Gastroesophageal sphincter (tissue), 4 donors: ENCODE data around the gene TENM3. TPM values are rescaled to one million over a fixed set of nuclear protein-coding genes. Genes with fewer than 3 reads are reported as not detected.

Experiments used
- ATAC-seq: fragments of 150-250 bp; one replicate; pipeline ENCODE4 v1.9.1; 2016; ENCODE audit warnings: mild to moderate bottlenecking, moderate library complexity
- H3K27ac ChIP-seq, 4 donors: fragments of 200-600 bp; sonication (generic) in 3 of 4; 1 replicate in 3 of 4; 2 replicates in 1 of 4; pipeline ENCODE4 v1.5.1; 2016 to 2019
- H3K27me3 ChIP-seq: fragments of 200-600 bp; sonication (generic); one replicate; pipeline ENCODE4 v1.5.1; 2019
- H3K36me3 ChIP-seq, 2 donors: fragments of 200-600 bp; sonication (generic); one replicate each; pipeline ENCODE4 v1.5.1; 2019; ENCODE audit warnings: control low read depth in 1 of 2
- H3K4me1 ChIP-seq, 3 donors: fragments of 200-600 bp; sonication (generic); 1 replicate in 2 of 3; 2 replicates in 1 of 3; pipeline ENCODE4 v1.5.1; 2016 to 2019; ENCODE audit warnings: control low read depth in 2 of 3
- H3K4me3 ChIP-seq, 2 donors: fragments of 200-600 bp; sonication (generic); one replicate each; pipeline ENCODE4 v1.5.1; 2019; ENCODE audit warnings: mild to moderate bottlenecking in 1 of 2, moderate library complexity in 1 of 2
- H3K9me3 ChIP-seq, 3 donors: fragments of 200-600 bp; sonication (generic); one replicate each; pipeline ENCODE4 v1.5.1; 2017 to 2019; ENCODE audit warnings: control low read depth in 2 of 3
- EP300 ChIP-seq: sonication (generic); formaldehyde crosslinking; IDR thresholded peaks from one replicate; pipeline ENCODE4 v1.6.1; 2017; ENCODE audit warnings: antibody characterized with exemption, mild to moderate bottlenecking
- POLR2A ChIP-seq, 2 donors: fragments of 450-650 bp; IDR thresholded peaks; one replicate each; pipeline ENCODE4 v1.6.1; 2017; ENCODE audit warnings: antibody characterized with exemption in 2 of 2, mild to moderate bottlenecking in 2 of 2, moderate library complexity in 1 of 2
- POLR2AphosphoS5 ChIP-seq: sonication (generic); formaldehyde crosslinking; IDR thresholded peaks from one replicate; pipeline ENCODE4 v1.6.1; 2017; ENCODE audit warnings: antibody characterized with exemption
- WGBS, 2 donors: methylation state at CpG; one replicate each; pipeline ENCODE4 v1.1.5; 2018; ENCODE audit warnings: low coverage in 1 of 2; 5-methylcytosine and 5-hydroxymethylcytosine counted together
- total RNA-seq, 4 donors: library from RNA; depleted of rRNA; stranded (reverse); fragments of >200 nt; gene quantifications; one replicate each; pipeline ENCODE4 v1.1.0, GENCODE V29; 2016
- TF ChIP-seq, protein P1 (sequence below), 4 experiments: fragments of 200-600 bp in 2 of 4; fragments of 450-650 bp in 2 of 4; sonication (generic) in 1 of 4; IDR thresholded peaks; one replicate each; pipeline ENCODE4 v1.5.1; 2017 to 2019; ENCODE audit warnings: antibody characterized with exemption in 4 of 4, mild to moderate bottlenecking in 2 of 4, moderate library complexity in 2 of 4

Gene TENM3
- total RNA-seq, 4 donors from 2014 or later = 8.2 to 39.9 (median 15.8) TPM

DNA sequence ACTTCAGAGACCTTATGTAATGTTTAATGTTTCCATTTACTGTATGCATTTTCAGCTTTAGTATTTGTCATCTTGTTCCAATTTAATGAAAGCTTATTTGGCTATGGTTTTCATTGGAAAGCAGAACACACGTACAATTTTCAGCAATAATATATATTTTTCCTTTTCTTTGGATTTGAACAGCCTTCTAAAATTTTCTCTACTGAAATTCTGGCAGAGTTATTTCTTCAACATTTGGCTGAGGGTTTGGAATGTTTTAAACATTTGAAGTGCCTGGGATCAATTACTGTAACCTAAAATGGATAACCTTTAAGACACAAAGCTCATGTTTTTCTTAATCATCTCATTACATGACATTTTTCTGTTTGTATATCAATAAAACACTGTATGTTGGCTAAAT is 156.9 kb downstream of the TENM3 start:
- Histone ChIP-seq H3K4me3 (no peak overlapping the region), H3K27me3 (no peaks in the 10 kb centered on the region), H3K4me1 (no peaks in the 10 kb centered on the region), H3K36me3 (no peaks in the 10 kb centered on the region), H3K9me3 (no peaks in the 10 kb centered on the region), H3K27ac (no peak overlapping the region)
- WGBS, 2 donors = 74 to 90% methylated on average over 1 of the region's 1 CpG
- no peak for ATAC-seq
- TF ChIP-seq, protein P1, sequence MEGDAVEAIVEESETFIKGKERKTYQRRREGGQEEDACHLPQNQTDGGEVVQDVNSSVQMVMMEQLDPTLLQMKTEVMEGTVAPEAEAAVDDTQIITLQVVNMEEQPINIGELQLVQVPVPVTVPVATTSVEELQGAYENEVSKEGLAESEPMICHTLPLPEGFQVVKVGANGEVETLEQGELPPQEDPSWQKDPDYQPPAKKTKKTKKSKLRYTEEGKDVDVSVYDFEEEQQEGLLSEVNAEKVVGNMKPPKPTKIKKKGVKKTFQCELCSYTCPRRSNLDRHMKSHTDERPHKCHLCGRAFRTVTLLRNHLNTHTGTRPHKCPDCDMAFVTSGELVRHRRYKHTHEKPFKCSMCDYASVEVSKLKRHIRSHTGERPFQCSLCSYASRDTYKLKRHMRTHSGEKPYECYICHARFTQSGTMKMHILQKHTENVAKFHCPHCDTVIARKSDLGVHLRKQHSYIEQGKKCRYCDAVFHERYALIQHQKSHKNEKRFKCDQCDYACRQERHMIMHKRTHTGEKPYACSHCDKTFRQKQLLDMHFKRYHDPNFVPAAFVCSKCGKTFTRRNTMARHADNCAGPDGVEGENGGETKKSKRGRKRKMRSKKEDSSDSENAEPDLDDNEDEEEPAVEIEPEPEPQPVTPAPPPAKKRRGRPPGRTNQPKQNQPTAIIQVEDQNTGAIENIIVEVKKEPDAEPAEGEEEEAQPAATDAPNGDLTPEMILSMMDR (IDR thresholded peaks at IDR 0.05) = no peak
- no peak for TF ChIP-seq POLR2AphosphoS5

DNA sequence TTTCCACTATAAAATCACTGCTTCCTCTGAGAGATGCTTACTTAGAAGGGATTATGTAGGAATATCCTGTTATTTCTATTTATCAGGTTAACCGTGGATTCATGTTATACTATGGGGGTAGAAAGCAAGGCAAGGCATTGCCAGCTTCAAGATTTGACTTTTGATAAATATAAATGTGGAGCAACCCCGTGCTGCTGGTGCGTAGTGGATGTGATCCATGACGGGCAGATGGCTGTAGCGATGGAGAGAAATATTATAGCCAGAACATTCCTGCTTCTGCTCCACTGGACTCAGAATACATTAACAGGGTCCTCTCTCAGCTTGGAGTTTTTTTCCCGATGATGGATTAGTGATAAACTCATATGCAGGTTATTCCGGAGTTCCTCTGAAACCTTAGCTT is 157.6 kb downstream of the TENM3 start:
- no peak overlapping the region for H3K4me3 ChIP-seq
- TF ChIP-seq, protein P1 (IDR thresholded peaks at IDR 0.05) = no peak
- TF ChIP-seq POLR2AphosphoS5 = no peak
- TF ChIP-seq EP300 = no peak
- TF ChIP-seq POLR2A (IDR thresholded peaks at IDR 0.05) = no peak

DNA sequence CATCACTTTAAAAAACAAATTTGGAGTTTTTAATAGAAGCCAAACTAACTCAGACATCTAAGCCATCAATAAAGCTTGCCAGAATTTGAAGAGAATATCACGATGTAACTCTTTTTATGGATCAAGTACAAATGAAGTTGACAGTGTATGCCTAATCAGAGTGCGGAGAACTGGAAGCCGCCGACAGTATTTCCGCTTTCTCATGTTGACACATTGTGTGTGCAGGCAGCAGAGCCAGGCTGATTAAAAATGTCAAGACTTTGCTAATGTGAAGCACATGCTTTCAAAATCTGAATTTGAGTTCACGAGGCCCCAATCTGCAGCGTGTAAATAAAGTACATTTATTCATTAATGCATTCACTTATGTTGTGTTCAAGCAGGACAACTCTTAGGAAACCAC is 161.2 kb downstream of the TENM3 start:
- no peak overlapping the region for H3K4me3 ChIP-seq
- TF ChIP-seq POLR2A (IDR thresholded peaks at IDR 0.05) (no peak), EP300 (no peak), POLR2AphosphoS5 (no peak)
- TF ChIP-seq, protein P1 (IDR thresholded peaks at IDR 0.05) = no peak
- no peaks in the 10 kb centered on the region for H3K9me3 ChIP-seq
- no peak for ATAC-seq
- H3K36me3 ChIP-seq = no peaks in the 10 kb centered on the region
- 53 to 75% methylated on average over 7 of the region's 7 CpGs for WGBS, 2 donors
- no peaks in the 10 kb centered on the region for H3K27me3 ChIP-seq
- H3K4me1 ChIP-seq = no peaks in the 10 kb centered on the region
- H3K27ac ChIP-seq = no peak overlapping the region

More for the DNA sequence above, 157.6 kb downstream of the TENM3 start:
- ATAC-seq = no peak
- no peak overlapping the region for H3K27ac ChIP-seq
- no peaks in the 10 kb centered on the region for H3K27me3 ChIP-seq
- no peaks in the 10 kb centered on the region for H3K9me3 ChIP-seq
- no peaks in the 10 kb centered on the region for H3K4me1 ChIP-seq
- WGBS, 2 donors = 86 to 90% methylated on average over 2 to 7 of the region's 7 CpGs
- no peaks in the 10 kb centered on the region for H3K36me3 ChIP-seq

DNA sequence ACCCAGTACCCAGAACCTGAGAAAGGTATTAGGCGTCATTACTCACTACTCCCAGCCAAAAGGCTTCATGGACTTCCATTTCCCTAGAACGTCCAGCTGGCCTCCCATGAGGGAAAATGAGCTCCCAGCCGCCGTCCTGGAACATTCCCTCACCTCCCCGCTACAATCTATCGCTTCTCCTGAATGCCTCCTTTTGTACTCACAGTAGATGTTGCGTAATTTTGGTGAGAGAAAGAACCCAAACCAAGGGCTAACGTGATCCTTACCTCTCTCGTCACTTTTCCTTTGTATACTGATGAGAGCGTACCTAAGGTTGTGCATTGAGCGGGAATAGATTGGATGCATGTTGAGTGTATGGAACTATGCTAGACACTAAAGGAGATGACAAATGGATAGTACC is 161.9 kb downstream of the TENM3 start:
- WGBS, 2 donors = 88 to 95% methylated on average over 7 to 10 of the region's 11 CpGs

DNA sequence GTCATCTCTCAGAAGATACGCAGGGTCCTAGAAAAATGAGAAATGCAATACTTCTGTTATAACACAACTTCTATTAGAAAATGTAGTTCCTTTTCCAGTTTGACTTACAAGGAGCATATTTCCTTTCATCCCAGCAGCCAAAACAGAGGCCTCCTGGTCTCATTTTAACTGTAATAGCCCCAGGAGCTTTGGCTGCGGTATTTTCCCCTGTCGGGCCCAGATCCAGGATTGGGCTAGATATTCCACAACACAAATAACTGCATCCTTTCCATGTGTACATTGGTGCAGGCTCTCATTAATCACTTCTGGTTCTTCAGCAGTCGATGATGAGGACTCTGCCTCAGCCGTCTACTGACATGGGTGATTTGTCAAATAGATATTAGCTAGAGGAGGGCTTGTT is 166.1 kb downstream of the TENM3 start:
- TF ChIP-seq POLR2A (IDR thresholded peaks at IDR 0.05) = no peak
- no peak for TF ChIP-seq EP300
- TF ChIP-seq, protein P1 (IDR thresholded peaks at IDR 0.05) = no peak
- TF ChIP-seq POLR2AphosphoS5 = no peak
- no peak for ATAC-seq
- H3K4me3 ChIP-seq = no peak overlapping the region
- WGBS, 2 donors = 49 to 52% methylated on average over 5 of the region's 5 CpGs
- no peaks in the 10 kb centered on the region for H3K4me1 ChIP-seq
- no peaks in the 10 kb centered on the region for H3K36me3 ChIP-seq
- no peak overlapping the region for H3K27ac ChIP-seq
- peaks cover 0 to 10% (median 0%) of the 10 kb centered on the region in 3 donors for H3K9me3 ChIP-seq
- H3K27me3 ChIP-seq = no peaks in the 10 kb centered on the region

More for the DNA sequence above, 161.9 kb downstream of the TENM3 start:
- Histone ChIP-seq H3K27ac (no peak overlapping the region), H3K36me3 (no peaks in the 10 kb centered on the region), H3K27me3 (no peaks in the 10 kb centered on the region), H3K9me3 (no peaks in the 10 kb centered on the region), H3K4me3 (no peak overlapping the region), H3K4me1 (no peaks in the 10 kb centered on the region)
- no peak for ATAC-seq
- TF ChIP-seq, protein P1 (IDR thresholded peaks at IDR 0.05) = no peak
- TF ChIP-seq POLR2A (IDR thresholded peaks at IDR 0.05) = no peak
- no peak for TF ChIP-seq POLR2AphosphoS5
- TF ChIP-seq EP300 = no peak
